GM19468 (cell line): ENCODE measurements around the gene TM4SF18.
"Not testable (repeated sequence)": the region's sequence is repeated elsewhere in the genome, so short reads cannot be mapped to it uniquely, and the experiment has no call there.

Experiments
- ATAC-seq: cut with Tn5 transposase; IDR thresholded peaks from one replicate; pipeline ENCODE4 v1.9.1; 2021; ENCODE audit warnings: mild to moderate bottlenecking, moderate library complexity, moderate number of reproducible peaks; ENCODE audit not compliant: unreplicated experiment; ENCODE audit errors: extremely low read depth

The TM4SF18 gene, protein sequence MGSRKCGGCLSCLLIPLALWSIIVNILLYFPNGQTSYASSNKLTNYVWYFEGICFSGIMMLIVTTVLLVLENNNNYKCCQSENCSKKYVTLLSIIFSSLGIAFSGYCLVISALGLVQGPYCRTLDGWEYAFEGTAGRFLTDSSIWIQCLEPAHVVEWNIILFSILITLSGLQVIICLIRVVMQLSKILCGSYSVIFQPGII

DNA sequence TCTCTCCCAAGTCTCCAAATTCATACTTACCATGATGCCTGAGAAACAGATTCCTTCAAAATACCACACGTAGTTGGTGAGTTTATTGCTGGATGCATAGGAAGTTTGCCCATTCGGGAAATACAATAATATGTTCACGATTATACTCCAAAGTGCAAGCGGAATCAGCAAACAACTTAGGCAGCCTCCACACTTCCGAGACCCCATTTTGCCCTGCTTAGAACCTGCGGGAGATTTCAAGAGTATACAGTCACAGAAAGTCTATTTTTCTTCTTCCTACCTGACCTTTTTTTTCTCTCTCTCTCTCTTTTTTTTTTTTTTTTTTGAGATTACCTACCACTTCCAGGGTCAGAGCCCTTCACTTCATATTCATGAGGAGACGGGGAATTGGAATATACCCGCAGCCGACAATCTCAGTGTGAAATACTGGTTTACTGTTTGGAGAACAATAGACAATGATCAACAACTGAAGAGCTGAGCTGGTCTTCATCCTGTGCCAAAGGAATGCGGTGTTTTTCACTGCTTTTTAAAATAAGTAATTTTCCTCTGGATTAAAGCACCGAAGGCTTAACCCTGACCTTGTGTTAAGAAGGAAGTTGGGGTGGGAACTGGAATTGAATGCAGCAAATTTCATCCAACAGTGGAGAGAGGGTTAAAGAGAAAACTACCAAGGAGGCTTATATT, at the start of gene TM4SF18:
Gene TM4SF18, minus strand, starts transcription at position 461 of the 684 bp plus-strand sequence. Its CDS starts 254 bp downstream, at position 207.
- ATAC-seq: no peak

DNA sequence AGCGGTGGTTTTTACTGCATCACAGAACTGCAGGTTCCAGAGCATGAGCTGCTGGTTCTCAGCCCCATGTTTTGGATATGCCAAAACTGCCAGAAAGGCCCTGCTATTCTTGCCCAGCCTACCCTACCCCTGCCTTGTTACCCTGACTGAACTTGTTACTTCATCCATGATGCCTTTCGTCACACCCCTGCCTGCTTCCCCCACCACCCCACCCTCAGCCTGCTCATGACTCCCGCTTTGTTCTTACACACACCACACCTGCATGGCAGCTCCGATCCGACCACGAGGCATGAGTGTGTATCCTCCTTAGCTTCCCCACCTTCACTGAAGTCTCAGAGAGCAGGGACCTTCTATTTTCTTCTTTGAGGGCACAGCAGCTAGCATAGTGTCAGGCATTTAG, 49.1 kb upstream of the TM4SF18 start:
- no peak for ATAC-seq

DNA sequence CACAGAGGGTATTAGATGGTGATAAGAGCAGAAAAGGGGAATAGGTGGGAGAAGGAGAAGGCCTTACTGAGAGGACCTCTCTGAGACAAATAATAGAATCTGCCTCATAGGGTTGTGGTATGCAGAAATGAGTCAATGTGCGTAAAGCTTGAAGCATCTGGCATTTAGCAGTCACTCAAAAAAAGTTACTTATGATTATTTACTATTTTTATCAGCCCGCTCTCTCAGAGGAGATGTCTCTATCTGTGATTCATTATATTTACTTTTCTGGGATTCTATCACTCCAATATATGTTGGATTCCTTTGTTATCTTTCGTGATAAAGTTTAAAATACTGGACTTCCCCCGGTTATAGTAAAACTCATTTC, 48.6 kb upstream of the TM4SF18 start:
- no peak for ATAC-seq

DNA sequence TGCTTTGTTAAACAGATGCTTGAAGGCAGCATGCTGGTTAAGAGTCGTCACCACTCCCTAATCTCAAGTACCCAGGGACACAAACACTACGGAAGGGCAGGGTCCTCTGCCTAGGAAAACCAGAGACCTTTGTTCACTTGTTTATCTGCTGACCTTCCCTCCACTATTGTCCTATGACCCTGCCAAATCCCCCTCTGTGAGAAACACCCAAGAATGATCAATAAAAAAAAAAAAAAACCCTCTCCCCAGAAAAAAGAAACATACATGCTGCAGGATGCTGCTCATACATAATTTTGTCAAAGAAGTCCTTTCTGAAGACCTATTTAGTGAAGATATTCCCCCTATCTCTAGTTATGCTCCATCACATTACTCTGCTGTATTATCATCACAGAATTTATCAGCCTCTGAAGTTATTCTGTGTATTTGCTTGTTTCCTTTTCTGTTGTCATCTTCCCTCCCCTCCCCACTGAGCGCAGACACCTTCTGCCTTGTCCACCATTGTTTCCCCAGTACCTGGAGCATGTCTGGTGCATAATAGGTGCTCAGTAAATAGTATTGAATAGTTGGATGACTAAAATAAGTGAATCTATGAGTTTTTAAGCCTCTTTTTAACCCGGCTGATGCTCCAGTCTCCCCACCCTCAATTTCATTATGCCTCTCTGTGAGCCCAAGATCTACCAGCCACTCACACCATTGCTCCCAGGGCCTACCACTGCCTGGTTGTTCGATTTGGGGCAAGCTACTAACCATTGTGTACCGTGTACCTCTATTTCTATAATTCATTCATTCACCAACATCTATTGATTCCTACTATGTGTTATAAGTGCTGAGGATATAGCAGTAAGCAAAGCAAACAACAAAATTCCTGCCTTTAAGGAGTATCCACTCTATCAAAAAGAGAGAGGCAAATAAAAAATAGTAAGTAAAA, 48.0 kb upstream of the TM4SF18 start:
- no peak for ATAC-seq

DNA sequence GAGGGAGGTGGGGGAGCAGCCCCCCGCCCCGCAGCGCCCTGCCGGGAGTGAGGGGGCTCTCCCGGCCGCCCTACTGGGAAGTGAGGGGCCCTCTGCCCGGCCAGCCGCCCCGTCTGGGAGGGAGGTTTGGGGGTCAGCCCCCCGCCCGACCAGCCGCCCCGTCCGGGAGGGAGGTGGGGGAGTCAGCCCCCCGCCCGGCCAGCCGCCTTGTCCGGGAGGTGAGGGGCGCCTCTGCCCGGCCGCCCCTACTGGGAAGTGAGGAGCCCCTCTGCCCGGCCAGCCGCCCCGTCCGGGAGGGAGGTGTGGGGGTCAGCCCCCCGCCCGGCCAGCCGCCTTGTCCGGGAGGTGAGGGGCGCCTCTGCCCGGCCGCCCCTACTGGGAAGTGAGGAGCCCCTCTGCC, 46.8 kb upstream of the TM4SF18 start:
- ATAC-seq: not testable (repeated sequence)

GRCh38 chr3:149378478-149379309, 45.3 kb upstream of the TM4SF18 start:
- ATAC-seq: no peak

GRCh38 chr3:149377408-149378364, 44.2 kb upstream of the TM4SF18 start, which contains the start of gene TM4SF1:
Gene TM4SF1 (minus strand): TSS chr3:149377649. CDS start chr3:149377547, 102 bp downstream.
- ATAC-seq: no peak

DNA sequence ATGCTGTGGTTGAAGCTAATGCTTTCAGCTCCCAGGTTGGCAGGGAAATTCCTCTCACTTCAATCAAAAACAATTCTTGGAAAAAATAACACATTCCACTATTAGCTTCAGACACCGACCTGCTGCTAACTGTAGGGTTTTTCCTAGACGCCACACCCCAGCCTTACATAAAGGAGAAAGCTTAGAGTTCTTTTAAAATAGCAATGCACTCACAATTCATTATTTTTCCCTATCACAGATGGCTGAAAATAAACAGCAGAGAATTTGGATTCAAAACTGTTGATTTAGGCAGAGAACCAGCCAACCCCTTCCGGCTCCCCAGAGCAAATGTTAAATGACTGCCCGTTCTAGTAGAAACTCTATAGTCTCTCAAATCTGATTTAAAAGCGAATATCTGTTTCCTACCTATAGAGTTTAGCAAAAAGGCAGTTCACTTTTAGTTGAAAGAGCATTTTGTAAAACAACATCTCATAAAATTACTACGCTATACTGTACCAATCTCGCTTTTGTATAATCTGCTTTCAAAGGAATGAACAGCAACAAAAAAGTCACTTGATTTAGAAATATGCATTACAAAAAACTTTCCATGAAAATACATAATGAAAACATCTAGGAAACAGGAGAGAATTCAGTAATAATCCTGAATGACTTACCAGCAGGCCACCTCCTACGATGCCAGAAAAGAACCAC, 43.4 kb upstream of the TM4SF18 start:
- ATAC-seq: no peak

DNA sequence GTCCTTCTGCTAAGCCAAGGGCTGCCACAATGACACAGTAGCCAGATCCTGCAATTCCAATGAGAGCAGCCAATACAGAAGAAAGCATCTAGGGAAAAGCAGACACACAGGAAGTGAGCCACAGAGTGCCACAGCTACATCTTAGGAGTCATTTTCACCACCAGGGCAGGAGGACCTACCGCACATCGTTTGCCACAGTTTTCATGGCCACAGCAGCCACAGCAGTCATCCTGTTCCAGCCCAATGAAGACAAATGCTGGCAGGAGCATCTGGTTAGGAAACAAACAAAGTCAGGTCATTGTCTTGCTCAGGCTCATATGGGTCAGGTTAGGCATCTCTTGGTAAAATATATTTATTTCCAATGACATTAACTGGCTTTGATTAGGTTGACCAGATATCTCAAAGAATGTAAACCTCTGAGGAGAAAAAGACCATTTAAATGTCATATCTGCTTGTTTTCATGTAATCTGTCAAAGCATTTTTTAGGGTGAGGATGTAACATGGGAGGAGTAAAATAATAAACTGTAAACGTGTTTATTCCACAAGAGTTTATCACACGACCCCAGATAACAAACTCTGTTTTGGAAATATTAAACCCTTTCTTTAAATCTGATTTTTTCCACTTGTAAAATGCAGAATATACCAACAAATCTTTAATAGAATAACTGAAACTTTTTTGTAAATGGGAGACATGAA, 42.2 kb upstream of the TM4SF18 start:
- ATAC-seq: no peak

DNA sequence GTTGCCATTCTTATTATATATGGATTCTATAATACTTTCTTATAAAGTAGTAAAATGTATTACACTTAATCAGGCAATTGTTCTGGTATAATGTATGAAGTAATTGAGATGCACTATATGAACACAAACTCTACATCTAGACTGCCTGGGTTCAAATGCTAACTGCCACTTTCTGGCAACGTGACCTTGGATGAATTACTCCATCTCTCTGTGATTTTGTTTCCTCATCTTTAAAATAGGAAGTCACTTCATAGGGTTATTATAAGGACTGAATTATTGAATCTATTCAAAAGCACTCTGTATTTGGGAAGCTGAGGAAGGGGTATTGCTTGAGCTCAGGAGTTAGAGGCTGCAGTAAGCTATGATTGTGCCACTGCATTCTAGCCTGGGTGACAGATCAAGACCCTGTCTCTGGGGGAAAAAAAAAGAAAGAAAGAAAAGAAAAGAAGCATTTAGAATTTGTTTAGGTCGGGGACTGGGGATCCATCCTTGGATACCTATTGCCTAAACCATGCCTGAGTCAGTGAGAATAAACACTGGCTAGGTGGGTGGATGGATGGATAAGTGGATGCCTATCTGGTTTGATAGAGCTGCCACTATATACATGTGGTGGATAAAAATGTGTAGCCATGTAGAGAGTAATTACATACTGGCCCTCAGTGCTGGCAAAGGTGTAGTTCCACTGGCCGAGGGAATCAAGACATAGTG, 41.5 kb upstream of the TM4SF18 start:
- no peak for ATAC-seq

GRCh38 chr3:149374391-149374790, 41.0 kb upstream of the TM4SF18 start:
- ATAC-seq: no peak

DNA sequence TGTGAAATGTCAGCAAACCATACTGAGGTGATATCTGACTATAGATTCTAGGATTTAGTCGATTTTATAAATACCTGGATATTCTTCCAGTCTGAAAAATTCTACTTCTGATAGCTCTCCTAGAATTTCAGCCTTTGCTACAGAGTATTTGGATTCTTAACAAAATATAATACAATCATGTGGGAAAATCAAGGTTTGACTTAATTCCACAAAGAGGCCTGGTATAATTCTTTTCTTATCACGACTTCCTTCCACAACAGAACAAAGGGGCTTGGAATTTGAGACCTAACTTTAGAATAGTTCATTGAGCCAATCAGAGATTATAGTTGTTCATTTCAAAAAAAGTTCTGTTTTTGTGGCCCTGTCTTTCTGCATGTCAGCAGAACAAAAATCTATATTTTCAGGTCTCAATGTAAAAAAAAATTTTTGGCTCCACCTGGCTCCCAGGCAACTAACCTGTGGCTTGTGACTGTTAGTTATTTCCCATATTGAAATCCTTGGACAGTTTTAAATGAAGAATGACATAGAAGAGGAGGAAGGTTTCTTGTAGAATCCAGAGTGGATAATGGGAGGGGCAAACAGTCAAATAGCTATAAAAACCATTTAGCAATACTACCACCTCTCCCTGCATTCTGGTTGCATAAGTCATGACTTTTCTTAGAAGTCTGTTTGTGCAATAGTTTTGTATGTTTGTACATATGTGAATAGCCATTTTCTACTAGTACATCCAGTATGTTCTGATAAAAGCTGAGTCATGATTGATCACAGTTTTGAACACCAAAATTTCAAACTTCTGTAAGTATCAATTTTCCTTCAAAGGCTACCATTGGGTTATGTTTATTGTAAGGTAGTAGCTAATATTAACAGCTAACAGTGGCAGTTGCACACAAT, 40.0 kb upstream of the TM4SF18 start:
- ATAC-seq: no peak

DNA sequence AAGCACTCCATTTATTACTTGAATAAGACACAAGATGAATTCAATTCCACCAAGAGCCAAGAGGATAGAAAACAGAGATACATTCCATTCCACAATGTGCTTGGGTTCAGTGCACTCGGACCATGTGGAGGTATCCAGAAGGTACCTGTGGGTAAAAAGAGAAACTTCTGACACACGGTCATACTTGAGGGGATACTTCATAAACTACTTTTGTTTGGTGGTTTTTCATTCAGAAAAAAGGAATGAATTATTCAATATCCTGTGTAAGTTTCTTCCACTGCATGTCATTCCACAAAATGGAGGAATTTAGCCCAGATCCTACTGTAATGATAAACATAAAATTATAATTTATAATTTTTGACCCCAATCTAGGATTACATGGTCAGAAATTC, 38.3 kb upstream of the TM4SF18 start:
- ATAC-seq: no peak

GRCh38 chr3:149371001-149371722, 37.7 kb upstream of the TM4SF18 start:
- ATAC-seq: no peak

GRCh38 chr3:149369991-149370866, 36.8 kb upstream of the TM4SF18 start:
- no peak for ATAC-seq
